Trophoblast cell (in vitro differentiated cells and primary cell): ENCODE results near the gene SUSD3.
A peak's percentile ranks its signal among the peaks of the same experiment; 100 is the strongest.

Experiments used
- DNase-seq, 2 donors: peaks; one replicate each; pipeline ENCODE4 v3.0.0-alpha.2; 2016
- H2AFZ ChIP-seq: 2 replicates; pipeline ENCODE4 v1.6.1; 2013; ENCODE audit warnings: low read length, moderate library complexity, mild to moderate bottlenecking; ENCODE audit not compliant: insufficient read depth, poor library complexity
- H2AK5ac ChIP-seq: 2 replicates; pipeline ENCODE4 v1.6.1; 2013; ENCODE audit warnings: mild to moderate bottlenecking, low read length
- H2BK120ac ChIP-seq: 2 replicates; pipeline ENCODE4 v1.6.1; 2013; ENCODE audit warnings: low read length, mild to moderate bottlenecking, moderate library complexity; ENCODE audit not compliant: insufficient read depth, poor library complexity
- H2BK12ac ChIP-seq: 2 replicates; pipeline ENCODE4 v1.6.1; 2013; ENCODE audit warnings: mild to moderate bottlenecking, low read length, moderate library complexity
- H2BK5ac ChIP-seq: 2 replicates; pipeline ENCODE4 v1.6.1; 2013; ENCODE audit warnings: low read length, low read depth, moderate library complexity, mild to moderate bottlenecking; ENCODE audit not compliant: poor library complexity
- H3K14ac ChIP-seq: 2 replicates; pipeline ENCODE4 v1.6.1; 2013; ENCODE audit warnings: mild to moderate bottlenecking, low read length
- H3K18ac ChIP-seq: 2 replicates; pipeline ENCODE4 v1.6.1; 2013; ENCODE audit warnings: mild to moderate bottlenecking, low read length
- H3K23ac ChIP-seq: 2 replicates; pipeline ENCODE4 v1.6.1; 2013; ENCODE audit warnings: low read length
- H3K27ac ChIP-seq: 2 replicates; pipeline ENCODE4 v1.5.1; 2013; ENCODE audit warnings: low read depth, mild to moderate bottlenecking, inconsistent platforms, low read length, moderate library complexity
- H3K27me3 ChIP-seq: 2 replicates; pipeline ENCODE4 v1.6.1; 2013; ENCODE audit warnings: inconsistent platforms, mild to moderate bottlenecking, low read length, moderate library complexity; ENCODE audit not compliant: insufficient read depth
- H3K36me3 ChIP-seq, 2 experiments: 1 replicate in 1 of 2; 2 replicates in 1 of 2; pipeline ENCODE4 v1.6.1; 2013; ENCODE audit warnings: low read length in 2 of 2, mild to moderate bottlenecking in 2 of 2, moderate library complexity in 1 of 2; ENCODE audit not compliant: insufficient read depth in 2 of 2, control insufficient read depth in 1 of 2
- H3K4ac ChIP-seq: 2 replicates; pipeline ENCODE4 v1.6.1; 2013; ENCODE audit warnings: low read depth, mild to moderate bottlenecking, low read length, moderate library complexity
- H3K4me1 ChIP-seq, 2 experiments: 1 replicate in 1 of 2; 2 replicates in 1 of 2; pipeline ENCODE4 v1.6.1; 2013; ENCODE audit warnings: low read length in 2 of 2, mild to moderate bottlenecking in 2 of 2, moderate library complexity in 1 of 2; ENCODE audit not compliant: insufficient read depth in 2 of 2, control insufficient read depth in 1 of 2
- H3K4me2 ChIP-seq: 2 replicates; pipeline ENCODE4 v1.6.1; 2013; ENCODE audit warnings: inconsistent platforms, mild to moderate bottlenecking, low read length, moderate library complexity
- H3K4me3 ChIP-seq: 2 replicates; pipeline ENCODE4 v1.5.1; 2013; ENCODE audit warnings: mild to moderate bottlenecking, low read depth, low read length, inconsistent platforms
- H3K79me1 ChIP-seq: one replicate; pipeline ENCODE4 v1.6.1; 2013; ENCODE audit warnings: low read length
- H3K79me2 ChIP-seq: 2 replicates; pipeline ENCODE4 v1.6.1; 2013; ENCODE audit warnings: low read length, mild to moderate bottlenecking; ENCODE audit not compliant: control insufficient read depth, insufficient read depth, poor library complexity
- H3K9ac ChIP-seq: 2 replicates; pipeline ENCODE4 v1.6.1; 2013; ENCODE audit warnings: mild to moderate bottlenecking, low read length
- H3K9me3 ChIP-seq: 2 replicates; pipeline ENCODE4 v1.6.1; 2013; ENCODE audit warnings: low read depth, mild to moderate bottlenecking, control low read depth, inconsistent platforms, low read length; ENCODE audit not compliant: insufficient read depth
- H4K12ac ChIP-seq: 2 replicates; pipeline ENCODE4 v1.6.1; 2013; ENCODE audit warnings: low read depth, mild to moderate bottlenecking, low read length, moderate library complexity
- H4K8ac ChIP-seq: 2 replicates; pipeline ENCODE4 v1.6.1; 2013; ENCODE audit warnings: low read depth, mild to moderate bottlenecking, low read length, moderate library complexity
- H4K91ac ChIP-seq: one replicate; pipeline ENCODE4 v1.6.1; 2013; ENCODE audit warnings: low read depth, mild to moderate bottlenecking, low read length, moderate library complexity
- WGBS: extraction: QIAGEN DNeasy Blood & Tissue Kit; methylation state at CpG from one replicate; pipeline ENCODE4 v1.1.7; 2013; ENCODE audit warnings: missing lambda C conversion rate; ENCODE audit not compliant: insufficient read length, insufficient coverage; ENCODE audit errors: extremely low coverage; 5-methylcytosine and 5-hydroxymethylcytosine counted together

Gene SUSD3

GRCh38 chr9:93134015-93134739 is 75.7 kb downstream of the SUSD3 start, which contains the start of gene NINJ1:
Gene NINJ1, minus strand, starts transcription at chr9:93134251. Its CDS starts 34 bp downstream, at chr9:93134217.
- no CpG with 5 or more reads among the region's 78 CpGs for WGBS

More at GRCh38 chr9:93134015-93134739, 75.7 kb downstream of the SUSD3 start, which contains the start of gene NINJ1:
- peak within 1 kb of the TSS; percentile 90 for H3K14ac ChIP-seq
- peak within 1 kb of the TSS; percentile 91 for H3K18ac ChIP-seq
- peaks cover 10% of the 10 kb centered on the region for H3K79me2 ChIP-seq
- H3K23ac ChIP-seq, result no peak within 1 kb of the TSS
- peak within 1 kb of the TSS; percentile 65 for H2BK120ac ChIP-seq
- H3K9ac ChIP-seq, result peak within 1 kb of the TSS; percentile 86
- H3K27me3 ChIP-seq, result no peaks in the 10 kb centered on the region
- peaks cover 19 to 20% of the 10 kb centered on the region in 2 experiments for H3K4me1 ChIP-seq
- peak within 1 kb of the TSS; percentile 44 for H2BK5ac ChIP-seq
- peak within 1 kb of the TSS; percentile 56 for H3K4ac ChIP-seq
- peak within 1 kb of the TSS; percentile 84 for H4K91ac ChIP-seq
- H4K12ac ChIP-seq, result peak within 1 kb of the TSS; percentile 66
- peak within 1 kb of the TSS; percentile 61 for H2AFZ ChIP-seq
- H4K8ac ChIP-seq, result peak within 1 kb of the TSS; percentile 78
- H3K36me3 ChIP-seq, result no peaks in the 10 kb centered on the region
- DNase-seq, result peak; percentile 74 to 87
- peak within 1 kb of the TSS; percentile 9 for H2BK12ac ChIP-seq
- H3K4me3 ChIP-seq, result peak within 1 kb of the TSS; percentile 86
- H3K4me2 ChIP-seq, result peak within 1 kb of the TSS; percentile 94
- peaks cover 17% of the 10 kb centered on the region for H3K79me1 ChIP-seq
- H3K27ac ChIP-seq, result peak within 1 kb of the TSS; percentile 52
- no peak within 1 kb of the TSS for H2AK5ac ChIP-seq
- H3K9me3 ChIP-seq, result peaks cover 5% of the 10 kb centered on the region
